Stimulated activated CD4-positive, alpha-beta T cell treated with anti-CD3 and anti-CD28 coated beads, TNF-alpha, amount 100 ng/mL, for 1 hour (primary cell): ENCODE measurements around the gene AGAP2.
"Not testable (repeated sequence)": the region's sequence is repeated elsewhere in the genome, so short reads cannot be mapped to it uniquely, and the experiment has no call there.

Source experiments
- DNase-seq, 3 donors: peaks; one replicate each; pipeline ENCODE4 v3.0.0-alpha.2; 2020; ENCODE audit warnings: low read depth in 3 of 3, low spot score in 1 of 3

The AGAP2 gene

DNA sequence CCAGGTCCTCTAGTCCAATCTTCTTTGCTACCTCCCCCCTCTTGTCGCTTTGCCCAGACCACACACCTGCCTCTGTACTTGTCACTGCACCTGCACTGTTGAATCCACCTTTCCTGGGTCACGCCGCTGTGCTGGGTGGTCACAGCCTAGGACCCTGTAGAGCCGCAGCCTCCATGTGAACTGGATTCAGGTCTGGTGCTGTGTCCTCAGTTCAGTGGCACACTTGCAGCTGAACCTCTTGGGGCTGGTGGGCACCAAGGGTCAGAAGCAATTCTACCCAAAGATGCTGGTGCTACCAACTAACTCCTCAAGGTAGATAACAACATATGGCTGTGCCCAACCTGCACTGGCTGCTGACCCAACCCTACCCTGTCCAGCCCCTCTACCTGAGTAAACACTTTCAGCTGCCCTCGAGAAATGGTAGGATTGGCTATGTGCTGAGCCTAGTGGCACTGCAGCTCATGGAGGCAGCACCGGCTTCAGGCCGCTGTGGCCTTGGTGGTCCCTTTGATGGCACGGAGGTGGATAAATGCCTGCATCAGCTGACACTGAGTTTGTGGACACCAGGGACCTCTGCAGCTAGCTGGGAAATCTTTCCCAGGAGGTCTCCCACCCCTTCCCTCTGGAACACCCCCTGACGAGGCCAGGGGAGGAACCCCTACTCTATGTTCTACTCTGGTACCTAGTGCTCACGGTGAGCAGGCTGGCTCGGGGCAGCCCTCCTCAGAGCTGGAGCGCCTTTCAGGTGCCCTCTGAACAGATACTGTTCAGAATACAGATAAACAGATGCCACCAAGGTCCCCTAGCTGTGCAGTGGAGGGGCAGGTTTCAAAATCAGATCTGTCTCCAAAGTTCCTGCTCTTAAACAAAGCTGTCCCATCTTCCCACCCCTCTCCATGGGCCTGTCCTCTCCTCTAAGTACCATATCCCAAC, 14.3 kb downstream of the AGAP2 start:
- DNase-seq: no peak

DNA sequence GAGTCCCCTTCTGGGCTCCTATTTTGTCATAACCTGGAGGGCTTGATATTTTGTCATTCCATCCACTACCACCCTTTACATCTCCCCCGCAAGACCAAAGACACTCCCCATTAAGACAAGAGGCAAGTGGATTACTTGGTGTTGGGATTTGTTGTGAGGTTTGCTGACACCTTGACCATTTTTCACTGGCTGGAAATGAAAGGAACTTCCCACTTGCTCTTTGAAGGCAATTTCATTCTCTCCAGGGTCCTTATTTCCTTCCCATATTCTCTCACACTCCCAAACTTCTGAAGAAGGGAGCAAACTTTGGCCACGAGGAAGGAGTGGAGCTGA, 14.9 kb downstream of the AGAP2 start:
- DNase-seq: no peak

DNA sequence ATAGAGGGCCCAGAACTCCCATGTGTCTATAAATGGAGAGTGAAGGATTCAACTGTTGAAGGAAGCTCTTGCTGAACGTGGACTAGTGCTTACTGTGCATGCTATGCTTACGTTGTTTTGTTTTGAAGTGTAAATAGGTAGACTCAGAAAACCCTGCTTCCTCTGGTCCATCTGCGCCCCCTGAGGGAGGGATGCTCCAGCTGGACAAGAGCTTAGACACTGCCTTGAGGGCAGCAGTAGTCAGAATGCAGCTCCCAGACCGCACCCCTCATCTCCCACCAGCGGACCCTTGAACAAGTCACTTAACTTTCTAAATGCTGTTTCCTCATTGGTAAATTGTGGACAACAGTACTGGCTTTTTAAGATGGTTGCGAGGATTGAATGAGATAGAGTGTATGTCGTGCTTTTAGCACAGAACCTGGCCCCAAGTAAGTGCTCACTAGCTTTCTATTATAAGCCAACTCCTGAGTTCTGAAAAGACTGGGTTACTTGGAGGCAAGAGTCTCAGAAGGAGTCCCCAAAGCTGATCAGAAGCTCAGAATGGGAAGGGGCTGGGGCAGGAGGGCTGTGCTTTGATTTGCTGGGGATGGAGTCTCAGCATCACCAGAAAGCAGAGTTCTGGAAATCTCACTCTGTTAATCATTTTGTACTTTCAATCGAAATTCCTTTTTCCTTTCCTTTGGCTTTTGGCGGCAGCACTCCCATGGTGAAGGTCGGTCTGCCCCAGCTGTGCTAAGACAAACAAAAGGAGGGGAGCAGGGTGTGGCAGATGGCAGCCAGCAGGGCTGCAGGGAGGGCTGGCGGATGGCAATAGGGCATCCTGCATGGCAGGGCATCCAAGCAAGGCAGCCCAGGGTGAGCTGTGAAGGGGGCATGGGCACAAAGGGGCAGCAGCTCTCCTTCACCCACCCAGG, 15.6 kb downstream of the AGAP2 start:
- no peak for DNase-seq

GRCh38 chr12:57721846-57722608, 16.5 kb downstream of the AGAP2 start:
- DNase-seq: not testable (repeated sequence)

- no peak for DNase-seq
Observed at GRCh38 chr12:57720606-57721595, 17.6 kb downstream of the AGAP2 start.

- no peak for DNase-seq
Observed at GRCh38 chr12:57719777-57720605, 18.6 kb downstream of the AGAP2 start.

DNA sequence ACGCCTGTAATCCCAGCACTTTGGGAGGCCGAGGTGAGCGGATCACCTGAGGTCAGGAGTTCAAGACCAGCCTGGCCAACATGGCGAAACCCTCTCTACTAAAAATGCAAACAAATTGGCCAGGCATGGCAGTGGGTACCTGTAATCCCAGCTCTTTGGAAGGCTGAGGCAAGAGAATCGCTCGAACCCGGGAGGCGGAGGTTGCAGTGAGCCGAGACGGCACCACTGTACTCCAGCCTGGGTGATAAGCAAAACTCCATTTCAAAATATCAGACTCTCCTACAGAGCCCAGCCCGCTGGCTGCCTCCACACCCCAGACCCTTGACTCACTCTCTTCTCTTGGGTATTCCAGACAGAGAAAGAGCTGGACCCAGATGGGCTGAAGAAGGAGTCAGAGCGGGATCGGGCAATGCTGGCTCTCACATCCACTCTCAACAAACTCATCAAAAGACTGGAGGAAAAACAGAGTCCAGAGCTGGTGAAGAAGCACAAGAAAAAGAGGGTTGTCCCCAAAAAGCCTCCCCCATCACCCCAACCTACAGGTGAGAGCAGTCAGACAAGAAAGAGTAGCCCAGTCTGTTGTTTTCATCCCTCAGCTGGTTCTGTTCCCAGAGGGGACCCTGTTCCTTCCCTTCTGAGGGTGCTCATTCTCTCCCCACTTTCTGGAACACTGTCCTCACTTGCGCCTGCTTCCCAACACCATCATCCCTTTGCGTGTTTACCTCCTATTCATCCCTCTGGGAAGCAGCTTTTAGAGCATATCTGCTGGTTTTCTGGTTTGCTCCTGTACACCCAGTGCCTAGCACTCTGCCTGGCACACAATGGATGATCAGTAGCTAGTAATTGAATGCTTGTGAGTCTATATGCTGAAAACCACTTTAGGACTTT, 19.7 kb downstream of the AGAP2 start:
- no peak for DNase-seq

- no peak for DNase-seq
Observed at GRCh38 chr12:57717846-57718640, 20.5 kb downstream of the AGAP2 start.

GRCh38 chr12:57717131-57717530, 21.4 kb downstream of the AGAP2 start:
- no peak for DNase-seq

DNA sequence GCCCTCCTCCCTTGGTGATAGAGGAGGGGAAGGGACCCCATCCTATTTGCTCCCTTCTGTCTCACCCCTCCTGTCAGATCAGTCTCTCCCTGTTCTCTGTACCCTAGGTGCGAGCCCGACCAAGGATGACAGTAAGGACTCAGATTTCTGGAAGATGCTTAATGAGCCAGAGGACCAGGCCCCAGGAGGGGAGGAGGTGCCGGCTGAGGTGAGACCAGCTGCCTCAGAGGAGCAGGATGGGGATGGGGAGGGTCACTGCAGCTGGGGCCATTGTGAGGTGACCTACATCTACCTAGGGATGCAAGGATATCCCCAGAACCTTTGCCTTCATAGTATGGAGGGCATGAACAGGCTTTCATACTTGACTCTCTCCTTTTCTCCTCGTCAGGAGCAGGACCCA, 22.2 kb downstream of the AGAP2 start:
- DNase-seq: no peak

DNA sequence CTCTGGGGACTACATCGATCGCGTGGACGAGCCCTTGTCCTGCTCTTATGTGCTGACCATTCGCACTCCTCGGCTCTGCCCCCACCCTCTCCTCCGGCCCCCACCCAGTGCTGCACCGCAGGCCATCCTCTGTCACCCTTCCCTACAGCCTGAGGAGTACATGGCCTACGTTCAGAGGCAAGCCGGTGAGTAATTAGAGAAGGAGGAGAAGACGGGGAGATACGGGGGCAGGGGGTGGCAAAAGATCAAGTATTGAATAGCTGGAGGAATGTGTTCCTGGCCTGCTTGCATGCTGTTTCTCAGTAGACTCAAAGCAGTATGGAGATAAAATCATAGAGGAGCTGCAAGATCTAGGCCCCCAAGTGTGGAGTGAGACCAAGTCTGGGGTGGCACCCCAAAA, 22.8 kb downstream of the AGAP2 start:
- DNase-seq: no peak

- DNase-seq: not testable (repeated sequence)
Observed at GRCh38 chr12:57715036-57715748, 23.4 kb downstream of the AGAP2 start.

- DNase-seq: no peak
Observed at GRCh38 chr12:57713209-57713608, 25.3 kb downstream of the AGAP2 start.

DNA sequence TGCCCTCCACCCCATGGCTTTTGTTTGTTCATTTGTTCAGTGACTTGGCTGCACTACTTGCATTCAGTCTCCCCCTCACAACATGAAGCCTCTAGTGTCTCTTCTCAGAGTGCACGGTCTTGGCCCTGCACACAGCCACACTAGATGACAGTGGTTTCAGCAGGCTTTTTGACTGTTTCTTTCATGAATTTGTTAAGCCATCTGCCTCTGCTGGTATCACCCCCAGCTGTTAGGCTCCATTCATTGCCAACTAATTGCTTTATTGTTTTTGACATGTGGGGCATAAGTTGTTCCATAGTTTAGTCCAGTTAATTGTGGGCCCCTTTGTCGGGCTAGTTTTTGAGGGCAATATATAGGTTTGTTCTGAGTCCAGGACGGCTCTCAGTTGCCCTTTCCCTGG, 25.8 kb downstream of the AGAP2 start:
- no peak for DNase-seq

DNA sequence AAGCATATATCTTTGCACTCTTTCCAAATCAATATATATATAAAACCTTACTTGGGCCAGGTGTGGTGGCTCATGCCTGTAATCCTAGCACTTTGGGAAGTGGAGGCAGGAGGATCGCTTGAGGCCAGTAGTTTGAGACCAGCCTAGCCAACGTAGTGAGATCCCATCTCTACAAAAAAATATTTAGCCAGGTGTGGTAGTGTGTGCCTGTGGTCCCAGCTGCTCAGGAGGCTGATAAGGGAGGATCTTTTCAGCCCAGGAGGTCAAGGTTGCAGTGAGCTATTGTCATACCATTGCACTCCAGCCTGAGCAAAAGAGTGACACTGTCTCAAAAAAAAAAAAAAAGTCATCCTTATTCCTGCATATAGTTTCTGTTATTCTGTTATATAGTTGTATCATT, 30.2 kb downstream of the AGAP2 start:
- DNase-seq: no peak

DNA sequence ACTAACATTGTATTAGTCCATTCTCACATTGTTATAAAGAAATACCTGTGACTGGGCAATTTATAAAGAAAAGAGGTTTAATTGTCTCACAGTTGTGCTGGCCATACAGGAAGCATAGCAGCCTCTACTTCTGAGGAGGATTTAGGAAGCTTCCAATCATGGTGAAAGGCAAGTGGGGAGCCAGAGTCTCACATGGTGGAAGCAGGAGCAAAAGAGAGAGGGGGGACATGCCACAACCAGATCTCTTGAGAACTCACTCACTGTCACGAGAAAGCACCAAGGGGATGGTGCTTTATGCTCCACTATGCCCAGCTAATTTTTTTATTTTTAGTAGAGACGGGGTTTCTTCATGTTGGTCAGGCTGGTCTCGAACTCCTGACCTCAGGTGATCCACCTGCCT, 31.3 kb downstream of the AGAP2 start:
- DNase-seq: no peak

GRCh38 chr12:57700317-57700716, 38.2 kb downstream of the AGAP2 start:
- no peak for DNase-seq
